ENCODE results near the gene ST7.

GRCh38 chr7:117014099-117014656, 60.9 kb downstream of the ST7 start:
- no peak for TF ChIP-seq CTCF (IDR thresholded peaks at IDR 0.05; ENCODE audit: extremely low read depth in 1 of 2, insufficient read depth in 1 of 2, low read depth in 1 of 2, low read length in 2 of 2)
- TF ChIP-seq POLR2A (IDR thresholded peaks at IDR 0.05; ENCODE audit: low read depth, low read length): no peak
- no peak for TF ChIP-seq JUN (IDR thresholded peaks at IDR 0.05; ENCODE audit: borderline replicate concordance, insufficient read depth, insufficient read length, low read depth)
- no peak for TF ChIP-seq POLR2AphosphoS5 (IDR thresholded peaks at IDR 0.05; ENCODE audit: insufficient read depth, low read depth, low read length)
- no peak for TF ChIP-seq EZH2 (IDR thresholded peaks at IDR 0.05; ENCODE audit: borderline replicate concordance, low read depth, low read length, severe bottlenecking)

Measured in endothelial cell of umbilical vein (primary cell).